A673 (cell line): ENCODE results near the gene ATG7. TPM values are rescaled to one million over a fixed set of nuclear protein-coding genes. Genes with fewer than 3 reads are reported as not detected.

Source experiments
- BruUV-seq: library from RNA; stranded (reverse); fragments of 400-500 nt; replicated peaks from 2 replicates; lab custom pipeline; 2021; lab: Mats Ljungman, UMichigan
- CTCF ChIA-PET: fragments of 300-600 bp; sonication (Branson Sonifier 250); formaldehyde crosslinking; loops from one replicate; lab custom pipeline; 2022; ENCODE audit warnings: antibody characterized with exemption; lab: Charles Lee
- POLR2A ChIA-PET: fragments of 300-600 bp; sonication (Branson Sonifier 250); formaldehyde crosslinking; loops from one replicate; lab custom pipeline; 2022; ENCODE audit warnings: antibody characterized with exemption; ENCODE audit not compliant: low non-redundant PET; lab: Charles Lee
- DNase-seq: peaks from one replicate; pipeline ENCODE4 v3.0.0-alpha.2; 2015; ENCODE audit warnings: low spot score
- H3K27ac ChIP-seq: fragments of 200-600 bp; sonication (generic); 2 replicates; pipeline ENCODE4 v1.5.1; 2016; ENCODE audit warnings: mixed run types, low read depth, mild to moderate bottlenecking, mixed read lengths, antibody characterized with exemption, low read length; ENCODE audit not compliant: poor library complexity, severe bottlenecking
- H3K27me3 ChIP-seq: fragments of 200-600 bp; sonication (generic); replicated peaks from 2 replicates; pipeline ENCODE4 v1.6.1; 2017; ENCODE audit warnings: mixed run types, low read depth, mild to moderate bottlenecking, mixed read lengths, antibody characterized with exemption, low read length; ENCODE audit not compliant: insufficient read depth, poor library complexity
- H3K36me3 ChIP-seq: fragments of 200-600 bp; sonication (generic); 2 replicates; pipeline ENCODE4 v1.6.1; 2016; ENCODE audit warnings: mixed run types, mild to moderate bottlenecking, mixed read lengths, antibody characterized with exemption, low read length; ENCODE audit not compliant: insufficient read depth, poor library complexity, severe bottlenecking
- H3K4me1 ChIP-seq: fragments of 200-600 bp; sonication (generic); 2 replicates; pipeline ENCODE4 v1.6.1; 2017; ENCODE audit warnings: mixed run types, mild to moderate bottlenecking, mixed read lengths, antibody characterized with exemption, low read length; ENCODE audit not compliant: insufficient read depth, poor library complexity, severe bottlenecking
- H3K4me3 ChIP-seq: fragments of 200-600 bp; sonication (generic); 2 replicates; pipeline ENCODE4 v1.5.1; 2016; ENCODE audit warnings: low read depth, mixed run types, mild to moderate bottlenecking, mixed read lengths, low read length; ENCODE audit not compliant: poor library complexity, severe bottlenecking
- H3K9me3 ChIP-seq: fragments of 200-600 bp; sonication (generic); 2 replicates; pipeline ENCODE4 v1.6.1; 2016; ENCODE audit warnings: mixed run types, low read depth, mild to moderate bottlenecking, mixed read lengths, antibody characterized with exemption, low read length; ENCODE audit not compliant: poor library complexity, severe bottlenecking
- CTCF ChIP-seq: fragments of 300-800, 200-600 bp; sonication (generic); conservative IDR thresholded peaks from 2 replicates; pipeline ENCODE4 v1.5.1; 2017; ENCODE audit warnings: low read depth, mild to moderate bottlenecking, antibody characterized with exemption, low read length, moderate library complexity, mixed read lengths
- EZH2 ChIP-seq: fragments of 200-600 bp; sonication (generic); IDR thresholded peaks from 2 replicates; pipeline ENCODE4 v1.6.1; 2017; ENCODE audit warnings: borderline replicate concordance, low read depth, mild to moderate bottlenecking, mixed read lengths, antibody characterized with exemption, low read length; ENCODE audit not compliant: poor library complexity, severe bottlenecking
- intact Hi-C: fragments of 100-400 bp; cut with micrococcal nuclease; formaldehyde crosslinking; loops from one replicate; pipeline ENCODE4 v1.10.0; 2022; ENCODE audit not compliant: unreplicated experiment
- total RNA-seq: library from RNA; stranded (reverse); gene quantifications from 2 replicates; pipeline ENCODE4 v1.2.3, GENCODE V29; 2021

The ATG7 gene
- total RNA-seq, 1 experiment from 2014 or later: 30.9 TPM

GRCh38 chr3:11351451-11351850, 79.3 kb downstream of the ATG7 start:
- H3K9me3 ChIP-seq: no peaks in the 10 kb centered on the region

GRCh38 chr3:11356269-11356668, 84.1 kb downstream of the ATG7 start:
- POLR2A ChIA-PET: no interaction called here
- no peak for TF ChIP-seq EZH2
- Histone ChIP-seq H3K9me3 (no peaks in the 10 kb centered on the region), H3K36me3 (no peaks in the 10 kb centered on the region), H3K4me1 (no peaks in the 10 kb centered on the region), H3K4me3 (no peak overlapping the region), H3K27ac (no peak overlapping the region), H3K27me3 (no peaks in the 10 kb centered on the region)
- intact Hi-C loops: no loop called here
- CTCF ChIA-PET: no interaction called here
- DNase-seq: no peak
- no TSS peak for BruUV-seq

More at GRCh38 chr3:11351451-11351850, 79.3 kb downstream of the ATG7 start:
- Histone ChIP-seq H3K27me3 (no peaks in the 10 kb centered on the region), H3K27ac (no peak overlapping the region), H3K36me3 (no peaks in the 10 kb centered on the region), H3K4me1 (no peaks in the 10 kb centered on the region), H3K4me3 (no peak overlapping the region)
- intact Hi-C loops: no loop called here
- POLR2A ChIA-PET: no interaction called here
- CTCF ChIA-PET: no interaction called here
- no peak for DNase-seq
- TF ChIP-seq CTCF (no peak), EZH2 (no peak)
- BruUV-seq: no TSS peak

GRCh38 chr3:11362600-11362999, 90.4 kb downstream of the ATG7 start:
- Histone ChIP-seq H3K9me3 (no peaks in the 10 kb centered on the region), H3K27me3 (no peaks in the 10 kb centered on the region), H3K36me3 (peaks cover 6% of the 10 kb centered on the region), H3K27ac (no peak overlapping the region), H3K4me3 (no peak overlapping the region), H3K4me1 (peaks cover 43% of the 10 kb centered on the region)
- POLR2A ChIA-PET: no interaction called here
- BruUV-seq: no TSS peak
- TF ChIP-seq EZH2 (no peak), CTCF (no peak)
- no peak for DNase-seq
- intact Hi-C loops: no loop called here
- CTCF ChIA-PET: interaction anchor here (0.7 kb wide), 1 partner anchor 304 kb away, joined by 4 read pairs; no protein-coding TSS in a partner anchor

- CTCF ChIA-PET: no interaction called here
These were observed 91.5 kb downstream of the ATG7 start for GRCh38 chr3:11363715-11364114.

More at GRCh38 chr3:11363715-11364114, 91.5 kb downstream of the ATG7 start:
- no TSS peak for BruUV-seq
- H3K9me3 ChIP-seq: no peaks in the 10 kb centered on the region
- DNase-seq: peak; percentile 30
- H3K27me3 ChIP-seq: no peaks in the 10 kb centered on the region
- H3K27ac ChIP-seq: no peak overlapping the region
- POLR2A ChIA-PET: no interaction called here
- TF ChIP-seq CTCF (no peak), EZH2 (no peak)
- peaks cover 6% of the 10 kb centered on the region for H3K36me3 ChIP-seq
- no peak overlapping the region for H3K4me3 ChIP-seq
- peaks cover 52% of the 10 kb centered on the region for H3K4me1 ChIP-seq
- intact Hi-C loops: no loop called here
